Glutamatergic neuron (in vitro differentiated cells): ENCODE results near the gene GSTM4. TPM values are rescaled to one million over a fixed set of nuclear protein-coding genes. Genes with fewer than 3 reads are reported as not detected.
A peak's percentile ranks its signal among the peaks of the same experiment; 100 is the strongest.
"Not testable (repeated sequence)": the region's sequence is repeated elsewhere in the genome, so short reads cannot be mapped to it uniquely, and the experiment has no call there.

Experiments used
- DNase-seq: peaks from one replicate; pipeline ENCODE4 v3.0.0; 2022
- H3K27ac Mint-ChIP-seq: one replicate; pipeline ENCODE4 v1.8.0; 2020; ENCODE audit warnings: mild to moderate bottlenecking, mixed read lengths, inconsistent platforms; ENCODE audit not compliant: unreplicated experiment
- H3K27me3 Mint-ChIP-seq: one replicate; pipeline ENCODE4 v1.8.0; 2020; ENCODE audit warnings: mild to moderate bottlenecking, moderate library complexity, mixed read lengths, inconsistent platforms; ENCODE audit not compliant: unreplicated experiment
- H3K36me3 Mint-ChIP-seq: one replicate; pipeline ENCODE4 v1.8.0; 2020; ENCODE audit warnings: mild to moderate bottlenecking, mixed read lengths, inconsistent platforms; ENCODE audit not compliant: unreplicated experiment
- H3K4me1 Mint-ChIP-seq: one replicate; pipeline ENCODE4 v1.8.0; 2020; ENCODE audit warnings: mild to moderate bottlenecking, low read depth, mixed read lengths, inconsistent platforms; ENCODE audit not compliant: unreplicated experiment
- H3K4me3 Mint-ChIP-seq: one replicate; pipeline ENCODE4 v1.8.0; 2020; ENCODE audit warnings: mild to moderate bottlenecking, mixed read lengths, inconsistent platforms; ENCODE audit not compliant: unreplicated experiment
- H3K9me3 Mint-ChIP-seq: one replicate; pipeline ENCODE4 v1.8.0; 2020; ENCODE audit warnings: mild to moderate bottlenecking, moderate library complexity, mixed read lengths, inconsistent platforms; ENCODE audit not compliant: unreplicated experiment
- CTCF ChIP-seq: fragments of 200-600 bp; sonication (generic); IDR thresholded peaks from one replicate; pipeline ENCODE4 v1.5.0; 2021; ENCODE audit not compliant: partially characterized antibody, unreplicated experiment
- total RNA-seq: library from RNA; stranded (reverse); fragmentation: NEBNext Ultra II Directional; extraction: Animal tissue kit (Norgen Biotek cat#: 25700); gene quantifications from one replicate; pipeline ENCODE4 v1.2.1, GENCODE V29; 2021; ENCODE audit not compliant: unreplicated experiment

The GSTM4 gene
- total RNA-seq, 1 donor from 2014 or later, result 12.3 TPM

- Mint-ChIP-seq H3K4me3 (peak overlapping the region; percentile 32), H3K9me3 (peaks cover 5% of the 10 kb centered on the region), H3K27ac (peak overlapping the region; percentile 55), H3K27me3 (peaks cover 5% of the 10 kb centered on the region), H3K4me1 (peaks cover 33% of the 10 kb centered on the region), H3K36me3 (peaks cover 3% of the 10 kb centered on the region)
- TF ChIP-seq CTCF, result no peak
- no peak for DNase-seq
These were observed 2.7 kb downstream of the GSTM4 start for GRCh38 chr1:109658533-109659042.

GRCh38 chr1:109659145-109659544 lies 3.2 kb downstream of the GSTM4 start:
- Mint-ChIP-seq H3K4me1 (peaks cover 33% of the 10 kb centered on the region), H3K4me3 (peak overlapping the region; percentile 32), H3K36me3 (peaks cover 3% of the 10 kb centered on the region), H3K9me3 (peaks cover 5% of the 10 kb centered on the region), H3K27me3 (peaks cover 5% of the 10 kb centered on the region), H3K27ac (no peak overlapping the region)
- DNase-seq, result no peak
- no peak for TF ChIP-seq CTCF

GRCh38 chr1:109659997-109660690 lies 4.2 kb downstream of the GSTM4 start:
- Mint-ChIP-seq H3K4me1 (peaks cover 30% of the 10 kb centered on the region), H3K27me3 (peaks cover 2% of the 10 kb centered on the region), H3K9me3 (peaks cover 5% of the 10 kb centered on the region), H3K36me3 (peaks cover 3% of the 10 kb centered on the region), H3K4me3 (peak overlapping the region; percentile 57), H3K27ac (peak overlapping the region; percentile 31)
- DNase-seq, result no peak
- no peak for TF ChIP-seq CTCF

GRCh38 chr1:109660691-109661026 lies 4.8 kb downstream of the GSTM4 start:
- H3K36me3 Mint-ChIP-seq, H3K4me3 Mint-ChIP-seq, H3K27ac Mint-ChIP-seq: not testable (repeated sequence)

GRCh38 chr1:109661391-109661790 lies 5.5 kb downstream of the GSTM4 start:
- Mint-ChIP-seq H3K27ac (no peak overlapping the region), H3K36me3 (peaks cover 3% of the 10 kb centered on the region), H3K9me3 (peaks cover 5% of the 10 kb centered on the region), H3K4me3 (no peak overlapping the region), H3K4me1 (peaks cover 30% of the 10 kb centered on the region), H3K27me3 (peaks cover 2% of the 10 kb centered on the region)
- no peak for TF ChIP-seq CTCF
- DNase-seq, result no peak

More at GRCh38 chr1:109660691-109661026, 4.8 kb downstream of the GSTM4 start:
- H3K9me3 Mint-ChIP-seq, DNase-seq, H3K27me3 Mint-ChIP-seq: not testable (repeated sequence)
- peaks cover 30% of the 10 kb centered on the region for H3K4me1 Mint-ChIP-seq
